Hematopoietic multipotent progenitor cell treated with erythropoietin and hydrocortisone succinate and interleukin-3 and kit ligand, for 6 days (in vitro differentiated cells): Measurements from ENCODE around the gene CREG1.
"Not testable (repeated sequence)": the region's sequence is repeated elsewhere in the genome, so short reads cannot be mapped to it uniquely, and the experiment has no call there.

Source experiments
- DNase-seq: peaks from one replicate; pipeline ENCODE4 v3.0.0-alpha.2; 2015

Gene CREG1

GRCh38 chr1:167563579-167564246, 10.2 kb upstream of the CREG1 start:
- no peak for DNase-seq

GRCh38 chr1:167562702-167563101, 9.1 kb upstream of the CREG1 start:
- no peak for DNase-seq

GRCh38 chr1:167561753-167562152, 8.2 kb upstream of the CREG1 start:
- DNase-seq = no peak

- DNase-seq = peak; percentile 92
These were observed 2.6 kb upstream of the CREG1 start for GRCh38 chr1:167555971-167556714.

- DNase-seq = not testable (repeated sequence)
These were observed 1.5 kb upstream of the CREG1 start for GRCh38 chr1:167555072-167555471.

- DNase-seq = no peak
These were observed 642 bp upstream of the CREG1 start for GRCh38 chr1:167554028-167554779.

GRCh38 chr1:167551362-167551761, 2.2 kb downstream of the CREG1 start:
- peak; percentile 85 for DNase-seq

GRCh38 chr1:167548059-167548932, 5.3 kb downstream of the CREG1 start:
- peak; percentile 96 for DNase-seq

- DNase-seq = no peak
These were observed 6.6 kb downstream of the CREG1 start for GRCh38 chr1:167546935-167547334.

GRCh38 chr1:167545349-167545748, 8.2 kb downstream of the CREG1 start:
- DNase-seq = no peak

- no peak for DNase-seq
These were observed 9.0 kb downstream of the CREG1 start for GRCh38 chr1:167544447-167545093.

- peak; percentile 75 for DNase-seq
These were observed 10.2 kb downstream of the CREG1 start for GRCh38 chr1:167543199-167543990.

- DNase-seq = peak; percentile 61
These were observed 11.2 kb downstream of the CREG1 start for GRCh38 chr1:167542109-167543032.

GRCh38 chr1:167541610-167542009, 12.0 kb downstream of the CREG1 start:
- DNase-seq = no peak

GRCh38 chr1:167541003-167541402, 12.6 kb downstream of the CREG1 start:
- DNase-seq = no peak

- no peak for DNase-seq
These were observed 14.9 kb downstream of the CREG1 start for GRCh38 chr1:167538657-167539056.

- DNase-seq = peak; percentile 84
These were observed 19.7 kb downstream of the CREG1 start for GRCh38 chr1:167533851-167534300.

- no peak for DNase-seq
These were observed 20.4 kb downstream of the CREG1 start for GRCh38 chr1:167532964-167533824.

- DNase-seq = no peak
These were observed 21.2 kb downstream of the CREG1 start for GRCh38 chr1:167532375-167532774.
